ENCODE data around the gene TPCN2.

TPCN2 gene

GRCh38 chr11:69095300-69095699, 46.6 kb downstream of the TPCN2 start:
- no peak for DNase-seq (ENCODE audit: low read depth)

- DNase-seq (ENCODE audit: low read depth) = no peak
These were observed 47.7 kb downstream of the TPCN2 start for GRCh38 chr11:69096473-69096872.

GRCh38 chr11:69097263-69097662, 48.5 kb downstream of the TPCN2 start:
- DNase-seq (ENCODE audit: low read depth) = no peak

- DNase-seq (ENCODE audit: low read depth) = no peak
These were observed 50.4 kb downstream of the TPCN2 start for GRCh38 chr11:69099180-69099579.

- DNase-seq (ENCODE audit: low read depth) = no peak
These were observed 51.9 kb downstream of the TPCN2 start for GRCh38 chr11:69100454-69101114.

- DNase-seq (ENCODE audit: low read depth) = peak; percentile 29
These were observed 52.5 kb downstream of the TPCN2 start for GRCh38 chr11:69101115-69101791.

- no peak for DNase-seq (ENCODE audit: low read depth)
These were observed 53.3 kb downstream of the TPCN2 start for GRCh38 chr11:69101792-69102695.

- DNase-seq (ENCODE audit: low read depth) = no peak
These were observed 54.2 kb downstream of the TPCN2 start for GRCh38 chr11:69102732-69103615.

- no peak for DNase-seq (ENCODE audit: low read depth)
These were observed 55.6 kb downstream of the TPCN2 start for GRCh38 chr11:69104212-69104855.

GRCh38 chr11:69104856-69105395, 56.2 kb downstream of the TPCN2 start:
- DNase-seq (ENCODE audit: low read depth) = no peak

GRCh38 chr11:69105461-69106030, 56.8 kb downstream of the TPCN2 start:
- no peak for DNase-seq (ENCODE audit: low read depth)

GRCh38 chr11:69106031-69106811, 57.5 kb downstream of the TPCN2 start:
- no peak for DNase-seq (ENCODE audit: low read depth)

GRCh38 chr11:69107413-69107812, 58.7 kb downstream of the TPCN2 start:
- DNase-seq (ENCODE audit: low read depth) = no peak

- no peak for DNase-seq (ENCODE audit: low read depth)
These were observed 59.3 kb downstream of the TPCN2 start for GRCh38 chr11:69108030-69108429.

GRCh38 chr11:69108559-69108958, 59.8 kb downstream of the TPCN2 start:
- no peak for DNase-seq (ENCODE audit: low read depth)

- DNase-seq (ENCODE audit: low read depth) = no peak
These were observed 60.4 kb downstream of the TPCN2 start for GRCh38 chr11:69109101-69109500.

- DNase-seq (ENCODE audit: low read depth) = no peak
These were observed 61.7 kb downstream of the TPCN2 start for GRCh38 chr11:69110451-69110850.

GRCh38 chr11:69111624-69112542, 63.2 kb downstream of the TPCN2 start:
- no peak for DNase-seq (ENCODE audit: low read depth)

- no peak for DNase-seq (ENCODE audit: low read depth)
These were observed 64.5 kb downstream of the TPCN2 start for GRCh38 chr11:69113226-69113625.
